ENCODE results near the gene ZMIZ1.

ZMIZ1 gene

GRCh38 chr10:79244068-79244442 lies 175.3 kb downstream of the ZMIZ1 start:
- no peak for DNase-seq (ENCODE audit: low read depth, low spot score)
- Histone ChIP-seq H3K36me3 (ENCODE audit: insufficient read depth, insufficient read length, low read length) (peaks cover 29% of the 10 kb centered on the region), H3K4me3 (ENCODE audit: insufficient read length, low read depth) (peak overlapping the region; percentile 15), H3K9ac (ENCODE audit: insufficient read length, low read depth) (peak overlapping the region; percentile 32), H3K9me3 (ENCODE audit: insufficient read depth, low read length) (no peaks in the 10 kb centered on the region), H3K4me1 (ENCODE audit: insufficient read depth, insufficient read length) (peaks cover 29% of the 10 kb centered on the region), H3K27me3 (ENCODE audit: insufficient read depth, insufficient read length) (peaks cover 29% of the 10 kb centered on the region)
- TF ChIP-seq ZNF274 (IDR thresholded peaks at IDR 0.05; ENCODE audit: low read depth, low read length) (no peak), YY1 (IDR thresholded peaks at IDR 0.05; ENCODE audit: insufficient read depth, insufficient read length) (no peak), SUZ12 (IDR thresholded peaks at IDR 0.05; ENCODE audit: extremely low read depth, insufficient read depth, insufficient read length) (no peak)

- H3K9ac ChIP-seq (ENCODE audit: insufficient read length, low read depth) = no peak overlapping the region
- TF ChIP-seq ZNF274 (IDR thresholded peaks at IDR 0.05; ENCODE audit: low read depth, low read length) (no peak), SUZ12 (IDR thresholded peaks at IDR 0.05; ENCODE audit: extremely low read depth, insufficient read depth, insufficient read length) (no peak), YY1 (IDR thresholded peaks at IDR 0.05; ENCODE audit: insufficient read depth, insufficient read length) (no peak)
Measured at GRCh38 chr10:79244841-79245504, 176.2 kb downstream of the ZMIZ1 start.

DNA sequence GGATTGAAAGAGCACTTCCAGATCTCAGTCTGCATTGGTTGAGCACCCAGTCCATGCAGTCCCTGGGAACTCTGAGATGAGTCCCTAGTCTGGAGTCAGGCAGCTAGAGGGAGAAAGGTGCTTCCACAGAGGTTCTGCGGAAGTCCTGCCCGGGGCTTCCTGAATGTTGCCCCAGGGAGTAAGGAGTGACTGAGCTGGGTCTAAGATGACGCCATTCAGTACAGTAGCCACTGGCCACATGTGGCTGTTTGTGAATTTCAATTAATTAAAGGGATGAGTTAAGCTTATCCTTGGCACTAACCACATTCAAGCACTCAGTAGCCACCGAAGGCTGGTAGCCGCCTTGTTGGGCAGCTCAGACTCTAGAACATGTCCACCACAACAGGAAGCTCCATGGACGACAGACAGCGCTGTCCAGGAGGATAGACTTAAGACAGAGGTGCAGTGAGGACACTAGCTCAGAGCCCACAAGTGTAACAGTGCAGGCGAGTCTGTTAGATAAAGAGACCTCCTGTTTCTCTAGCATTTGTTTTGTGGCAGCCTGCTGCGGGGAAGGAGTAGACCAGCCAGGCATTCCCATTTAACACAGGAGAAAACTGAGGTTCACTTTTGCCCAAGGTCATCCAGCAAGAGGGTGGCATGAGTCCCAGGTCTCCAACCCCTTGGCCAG lies 176.9 kb downstream of the ZMIZ1 start:
- Histone ChIP-seq H3K36me3 (ENCODE audit: insufficient read depth, insufficient read length, low read length) (peaks cover 43% of the 10 kb centered on the region), H3K9me3 (ENCODE audit: insufficient read depth, low read length) (no peaks in the 10 kb centered on the region), H3K27me3 (ENCODE audit: insufficient read depth, insufficient read length) (peaks cover 29% of the 10 kb centered on the region), H3K4me1 (ENCODE audit: insufficient read depth, insufficient read length) (peaks cover 26% of the 10 kb centered on the region), H3K9ac (ENCODE audit: insufficient read length, low read depth) (no peak overlapping the region), H3K4me3 (ENCODE audit: insufficient read length, low read depth) (no peak overlapping the region)
- TF ChIP-seq ZNF274 (IDR thresholded peaks at IDR 0.05; ENCODE audit: low read depth, low read length) (no peak), YY1 (IDR thresholded peaks at IDR 0.05; ENCODE audit: insufficient read depth, insufficient read length) (no peak), SUZ12 (IDR thresholded peaks at IDR 0.05; ENCODE audit: extremely low read depth, insufficient read depth, insufficient read length) (no peak)
- DNase-seq (ENCODE audit: low read depth, low spot score) = no peak

More at GRCh38 chr10:79244841-79245504, 176.2 kb downstream of the ZMIZ1 start:
- Histone ChIP-seq H3K27me3 (ENCODE audit: insufficient read depth, insufficient read length) (peaks cover 29% of the 10 kb centered on the region), H3K4me3 (ENCODE audit: insufficient read length, low read depth) (no peak overlapping the region), H3K9me3 (ENCODE audit: insufficient read depth, low read length) (no peaks in the 10 kb centered on the region), H3K4me1 (ENCODE audit: insufficient read depth, insufficient read length) (peaks cover 26% of the 10 kb centered on the region), H3K36me3 (ENCODE audit: insufficient read depth, insufficient read length, low read length) (peaks cover 37% of the 10 kb centered on the region)
- no peak for DNase-seq (ENCODE audit: low read depth, low spot score)

DNA sequence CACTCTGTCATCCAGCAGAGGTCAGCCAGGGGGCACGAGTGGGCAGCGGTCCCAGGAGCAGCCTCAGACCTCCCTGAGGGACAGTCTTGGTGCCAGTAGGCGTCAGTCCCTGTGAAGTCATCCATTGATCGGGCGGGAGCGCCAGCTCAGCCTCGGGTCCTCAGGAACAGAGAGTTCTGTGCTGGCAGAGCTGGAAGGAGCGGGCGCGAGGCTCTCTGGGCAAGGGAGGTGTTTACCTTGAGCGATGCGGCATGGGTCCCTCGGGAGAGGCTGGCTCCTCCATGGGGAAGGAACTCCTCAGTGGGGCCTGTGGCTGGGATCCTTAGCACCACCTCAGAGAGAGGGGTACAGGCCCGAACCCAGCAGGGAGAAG lies 177.4 kb downstream of the ZMIZ1 start:
- H3K9me3 ChIP-seq (ENCODE audit: insufficient read depth, low read length) = no peaks in the 10 kb centered on the region
- no peak overlapping the region for H3K9ac ChIP-seq (ENCODE audit: insufficient read length, low read depth)
- H3K4me3 ChIP-seq (ENCODE audit: insufficient read length, low read depth) = no peak overlapping the region
- H3K36me3 ChIP-seq (ENCODE audit: insufficient read depth, insufficient read length, low read length) = peaks cover 43% of the 10 kb centered on the region
- no peak for DNase-seq (ENCODE audit: low read depth, low spot score)
- H3K27me3 ChIP-seq (ENCODE audit: insufficient read depth, insufficient read length) = peaks cover 26% of the 10 kb centered on the region
- TF ChIP-seq SUZ12 (IDR thresholded peaks at IDR 0.05; ENCODE audit: extremely low read depth, insufficient read depth, insufficient read length) (no peak), YY1 (IDR thresholded peaks at IDR 0.05; ENCODE audit: insufficient read depth, insufficient read length) (no peak), ZNF274 (IDR thresholded peaks at IDR 0.05; ENCODE audit: low read depth, low read length) (no peak)
- H3K4me1 ChIP-seq (ENCODE audit: insufficient read depth, insufficient read length) = peaks cover 26% of the 10 kb centered on the region

GRCh38 chr10:79246606-79247275 lies 178.0 kb downstream of the ZMIZ1 start:
- H3K9ac ChIP-seq (ENCODE audit: insufficient read length, low read depth) = no peak overlapping the region
- peaks cover 21% of the 10 kb centered on the region for H3K27me3 ChIP-seq (ENCODE audit: insufficient read depth, insufficient read length)
- no peak overlapping the region for H3K4me3 ChIP-seq (ENCODE audit: insufficient read length, low read depth)
- DNase-seq (ENCODE audit: low read depth, low spot score) = no peak
- H3K36me3 ChIP-seq (ENCODE audit: insufficient read depth, insufficient read length, low read length) = peaks cover 48% of the 10 kb centered on the region
- peaks cover 24% of the 10 kb centered on the region for H3K4me1 ChIP-seq (ENCODE audit: insufficient read depth, insufficient read length)
- TF ChIP-seq YY1 (IDR thresholded peaks at IDR 0.05; ENCODE audit: insufficient read depth, insufficient read length) (no peak), SUZ12 (IDR thresholded peaks at IDR 0.05; ENCODE audit: extremely low read depth, insufficient read depth, insufficient read length) (no peak), ZNF274 (IDR thresholded peaks at IDR 0.05; ENCODE audit: low read depth, low read length) (no peak)
- no peaks in the 10 kb centered on the region for H3K9me3 ChIP-seq (ENCODE audit: insufficient read depth, low read length)

GRCh38 chr10:79247373-79248137 lies 178.8 kb downstream of the ZMIZ1 start:
- no peak overlapping the region for H3K9ac ChIP-seq (ENCODE audit: insufficient read length, low read depth)
- H3K4me3 ChIP-seq (ENCODE audit: insufficient read length, low read depth) = no peak overlapping the region
- H3K4me1 ChIP-seq (ENCODE audit: insufficient read depth, insufficient read length) = peaks cover 23% of the 10 kb centered on the region
- no peaks in the 10 kb centered on the region for H3K9me3 ChIP-seq (ENCODE audit: insufficient read depth, low read length)
- TF ChIP-seq SUZ12 (IDR thresholded peaks at IDR 0.05; ENCODE audit: extremely low read depth, insufficient read depth, insufficient read length) (no peak), ZNF274 (IDR thresholded peaks at IDR 0.05; ENCODE audit: low read depth, low read length) (no peak), YY1 (IDR thresholded peaks at IDR 0.05; ENCODE audit: insufficient read depth, insufficient read length) (no peak)
- H3K36me3 ChIP-seq (ENCODE audit: insufficient read depth, insufficient read length, low read length) = peaks cover 53% of the 10 kb centered on the region
- peaks cover 20% of the 10 kb centered on the region for H3K27me3 ChIP-seq (ENCODE audit: insufficient read depth, insufficient read length)
- no peak for DNase-seq (ENCODE audit: low read depth, low spot score)

Data from NT2/D1 (cell line).